ENCODE measurements around the gene HSPA12B.

HSPA12B gene

GRCh38 chr20:3705491-3705969, 27.0 kb upstream of the HSPA12B start:
- no peak for DNase-seq (ENCODE audit: low spot score)

DNA sequence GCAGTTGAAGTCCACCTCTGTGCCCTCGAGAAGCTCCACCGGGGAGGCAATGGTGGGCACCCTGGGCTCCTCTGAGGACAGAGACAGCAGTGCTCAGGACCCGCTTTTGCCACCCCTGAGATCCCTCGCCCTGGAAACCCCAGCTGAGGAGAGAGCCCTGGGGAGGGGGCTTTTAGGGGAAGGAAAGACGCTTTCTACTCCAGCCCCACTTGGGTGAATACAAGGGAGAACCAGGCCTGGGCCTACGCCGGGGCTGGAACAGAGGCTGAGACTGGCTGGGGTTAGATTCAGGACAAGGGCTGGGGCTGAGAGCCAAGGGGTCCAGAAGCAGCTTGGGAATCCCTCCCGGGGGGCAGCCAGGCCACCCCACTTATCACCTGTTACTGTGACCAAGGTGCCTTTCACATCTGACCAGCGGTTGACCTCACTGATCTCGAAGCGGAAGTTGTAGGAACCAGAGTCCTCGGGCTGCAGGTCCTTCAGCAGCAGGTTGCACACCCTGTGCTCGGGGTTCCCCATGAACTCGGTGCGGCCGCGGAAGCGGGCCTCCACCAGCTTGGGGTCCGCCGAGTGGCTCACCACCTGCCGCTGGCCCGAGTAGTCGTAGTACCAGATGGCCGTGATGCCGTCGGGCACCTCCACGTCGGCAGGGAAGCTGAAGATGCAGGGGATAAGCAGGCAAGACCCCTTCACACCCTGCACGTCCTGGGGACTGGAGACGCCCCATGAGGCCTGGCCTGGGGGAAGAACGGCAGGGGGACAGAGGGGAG, 26.3 kb upstream of the HSPA12B start:
- no peak for DNase-seq (ENCODE audit: low spot score)

DNA sequence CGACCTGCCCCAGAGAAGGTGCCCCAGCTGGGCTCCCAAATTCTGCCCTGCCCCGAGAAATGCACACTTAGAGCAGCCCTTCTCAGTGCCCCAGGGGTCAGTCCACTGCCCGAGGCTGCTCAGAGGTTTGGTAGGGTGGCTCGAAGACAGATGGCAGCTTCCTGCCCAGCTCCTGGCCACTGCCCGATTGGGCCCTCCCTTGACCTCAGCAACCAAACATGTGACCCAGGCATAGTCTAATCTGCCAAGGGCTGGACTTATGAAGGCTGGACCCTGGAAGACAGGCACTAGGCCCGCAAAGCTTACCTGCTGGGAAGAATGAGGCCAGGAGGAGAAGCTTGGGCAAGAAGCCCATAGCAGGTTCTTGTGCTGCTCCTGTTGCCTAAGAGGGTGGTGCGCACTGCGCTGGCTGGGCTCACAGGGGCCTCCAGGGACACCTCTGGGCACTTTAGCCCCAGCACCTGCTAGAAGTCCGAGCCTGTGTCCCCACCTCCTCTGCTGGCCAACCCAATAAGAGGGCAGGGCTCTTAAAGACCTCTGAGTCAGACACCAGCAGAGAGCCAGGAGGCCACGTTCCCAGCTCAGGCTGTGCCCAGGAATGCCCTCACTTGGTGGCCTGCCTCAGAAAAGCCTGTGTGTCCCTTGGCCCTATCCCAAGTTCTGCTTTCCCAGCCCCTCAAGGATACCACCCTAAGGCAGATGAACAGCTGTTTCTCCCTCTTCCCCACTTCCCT, 25.5 kb upstream of the HSPA12B start:
- no peak for DNase-seq (ENCODE audit: low spot score)

- no peak for DNase-seq (ENCODE audit: low spot score)
Measured at GRCh38 chr20:3707508-3707899, 25.0 kb upstream of the HSPA12B start.

DNA sequence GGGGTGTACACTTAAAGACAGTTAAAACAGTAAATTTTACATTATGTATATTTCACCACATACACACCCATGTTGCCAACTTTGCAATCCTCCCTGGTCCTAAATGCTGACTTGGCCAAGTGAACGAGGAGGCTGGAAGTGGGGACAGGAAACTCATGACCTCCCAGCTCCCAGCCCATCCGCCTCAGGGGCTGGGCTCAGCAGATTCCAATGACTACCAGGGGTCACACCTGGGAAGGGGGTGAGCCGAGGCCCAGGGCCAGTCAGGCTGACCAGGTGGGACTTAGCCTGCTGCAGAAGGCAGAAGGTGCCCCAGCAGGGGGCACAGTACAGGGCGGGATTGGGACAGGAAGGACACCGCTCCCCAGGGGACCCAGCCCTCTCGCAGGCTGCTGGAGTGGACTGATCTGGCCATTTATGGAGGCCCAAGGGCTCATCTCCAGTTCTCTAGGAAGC, 22.4 kb upstream of the HSPA12B start:
- DNase-seq (ENCODE audit: low spot score), result no peak

GRCh38 chr20:3710703-3711483, 21.6 kb upstream of the HSPA12B start:
- peak; percentile 87 for DNase-seq (ENCODE audit: low spot score)

- no peak for DNase-seq (ENCODE audit: low spot score)
Measured at GRCh38 chr20:3711484-3711941, 21.0 kb upstream of the HSPA12B start.

DNA sequence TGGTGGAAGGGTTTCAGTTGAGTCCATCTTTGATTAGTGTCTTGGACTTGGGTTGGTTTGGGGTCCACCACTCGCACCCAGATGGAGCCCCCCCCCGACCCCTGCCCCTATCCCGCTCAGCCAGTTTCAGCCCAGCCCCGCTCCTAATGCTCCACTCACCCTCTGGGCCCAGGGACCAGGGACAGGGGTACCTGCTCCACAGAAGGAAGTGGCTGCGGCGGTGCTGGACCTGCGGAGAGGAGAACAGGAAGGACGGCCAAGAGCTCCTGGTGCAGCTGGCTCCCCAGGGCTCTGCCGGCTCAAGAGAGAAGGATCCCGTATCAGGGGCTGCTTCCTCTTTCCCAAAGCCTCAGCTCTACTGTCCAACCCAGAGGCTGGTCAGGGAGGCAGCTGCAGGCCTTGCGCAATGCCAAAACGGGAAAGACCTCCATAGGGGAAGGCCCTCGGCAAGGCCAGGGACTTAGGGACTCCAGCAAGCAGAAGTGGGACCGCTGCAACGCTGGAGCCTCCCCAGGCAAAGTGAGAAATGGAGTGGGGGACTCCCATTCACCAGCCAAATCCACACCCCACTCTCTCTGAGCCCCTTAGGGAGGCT, 20.1 kb upstream of the HSPA12B start, which contains the start of gene SIGLEC1:
TSS of gene SIGLEC1 (minus strand) at position 322 of the 595 bp plus-strand sequence. CDS start 5,472 bp downstream, outside the sequence.
- DNase-seq (ENCODE audit: low spot score), result no peak

GRCh38 chr20:3714092-3714491, 18.4 kb upstream of the HSPA12B start:
- no peak for DNase-seq (ENCODE audit: low spot score)

- peak; percentile 39 for DNase-seq (ENCODE audit: low spot score)
Measured at GRCh38 chr20:3716195-3716834, 16.2 kb upstream of the HSPA12B start.

GRCh38 chr20:3719046-3719445, 13.4 kb upstream of the HSPA12B start:
- DNase-seq (ENCODE audit: low spot score), result no peak

DNA sequence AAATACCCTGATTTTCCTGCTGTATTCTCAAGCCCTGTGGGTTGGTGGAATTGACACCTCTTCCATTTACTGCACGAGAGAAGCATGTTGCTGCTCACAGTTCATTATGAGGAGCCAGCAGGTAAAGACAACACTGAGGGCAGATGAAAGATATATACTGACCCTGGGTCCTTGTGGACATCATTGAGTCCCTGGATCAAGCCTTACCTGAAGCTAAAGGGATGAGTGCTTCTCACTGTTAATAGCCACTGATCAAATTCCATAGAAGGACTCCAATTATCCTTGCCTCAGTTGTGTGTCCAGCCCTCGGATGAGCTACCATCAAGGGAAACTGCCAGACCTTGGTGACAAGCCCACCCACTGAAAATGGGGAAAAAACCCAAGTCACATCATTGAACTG, 12.4 kb upstream of the HSPA12B start:
- no peak for DNase-seq (ENCODE audit: low spot score)

DNA sequence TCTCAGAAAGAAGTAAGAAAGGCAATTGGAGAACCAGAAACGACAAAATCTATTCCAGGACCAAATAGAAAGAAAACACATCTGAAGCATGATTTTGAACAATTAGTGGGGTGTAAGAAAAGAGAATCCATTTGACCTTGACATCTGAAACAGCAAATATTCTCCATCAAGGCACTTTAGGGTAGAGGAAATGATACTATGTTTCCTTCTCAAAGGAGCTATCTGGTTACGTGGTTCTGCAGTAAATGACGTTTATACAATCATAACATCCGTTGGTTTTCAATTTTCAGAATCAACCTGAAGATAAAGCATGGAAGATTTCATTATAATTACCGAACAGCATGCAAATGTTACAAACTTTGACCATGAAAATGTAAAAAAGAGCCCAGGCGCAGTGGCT, 11.9 kb upstream of the HSPA12B start:
- DNase-seq (ENCODE audit: low spot score), result no peak

DNA sequence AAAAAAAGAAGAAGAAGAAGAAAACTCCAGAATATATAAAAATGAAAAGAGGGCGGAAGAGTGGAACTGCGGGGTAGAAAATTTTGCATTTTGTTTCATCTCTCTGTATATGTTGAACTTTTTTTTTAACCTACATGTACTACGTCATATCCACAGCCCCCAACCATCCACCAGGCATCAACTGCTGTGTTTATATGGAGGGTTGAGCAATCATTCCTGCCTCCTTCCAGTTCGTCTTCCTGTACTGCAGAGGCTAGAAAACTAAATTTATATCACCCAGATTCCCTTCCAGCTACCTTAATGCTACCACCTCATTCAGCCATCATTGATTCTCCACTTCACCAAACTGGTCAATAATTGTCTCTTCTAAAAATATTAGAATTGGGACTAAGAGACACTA, 10.6 kb upstream of the HSPA12B start:
- DNase-seq (ENCODE audit: low spot score), result no peak

DNA sequence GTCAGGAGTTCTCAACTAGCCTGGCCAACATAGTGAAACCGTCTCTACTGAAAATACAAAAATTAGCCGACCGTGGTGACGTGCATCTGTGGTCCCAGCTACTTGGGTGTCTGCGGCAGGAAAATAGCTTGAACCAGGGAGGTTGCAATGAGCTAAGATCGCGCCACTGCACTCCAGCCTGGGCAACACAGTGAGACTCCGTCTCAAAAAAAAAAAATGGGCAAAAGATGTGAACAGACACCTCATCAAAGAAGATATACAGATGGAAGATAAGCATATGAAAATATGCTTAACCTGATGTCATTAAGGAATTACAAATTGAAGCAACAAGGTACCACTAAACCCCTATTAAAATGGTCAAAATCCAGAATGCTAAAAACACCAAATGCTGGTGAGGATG, 9.2 kb upstream of the HSPA12B start:
- no peak for DNase-seq (ENCODE audit: low spot score)

DNA sequence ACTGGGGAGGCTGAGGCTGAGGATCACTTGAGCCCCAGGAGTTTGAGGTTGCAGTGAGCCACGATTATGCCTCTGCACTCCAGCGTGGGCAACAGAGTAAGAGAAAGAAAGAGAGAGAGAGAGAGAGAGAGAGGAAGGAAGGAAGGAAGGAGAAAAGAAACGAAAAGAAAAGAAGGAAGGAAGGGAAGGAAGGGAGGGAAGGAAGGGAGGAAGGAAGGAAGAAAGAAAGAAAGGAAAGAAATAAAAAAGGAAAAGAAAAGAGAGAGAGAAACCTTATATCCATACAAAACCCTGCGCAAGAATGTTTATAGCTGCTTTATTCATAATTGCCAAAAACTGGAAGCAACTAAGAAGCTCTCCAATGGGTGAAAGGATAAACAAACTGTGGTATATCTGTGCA, 8.1 kb upstream of the HSPA12B start:
- DNase-seq (ENCODE audit: low spot score), result no peak

GRCh38 chr20:3727401-3728021, 5.0 kb upstream of the HSPA12B start:
- DNase-seq (ENCODE audit: low spot score), result no peak

DNA sequence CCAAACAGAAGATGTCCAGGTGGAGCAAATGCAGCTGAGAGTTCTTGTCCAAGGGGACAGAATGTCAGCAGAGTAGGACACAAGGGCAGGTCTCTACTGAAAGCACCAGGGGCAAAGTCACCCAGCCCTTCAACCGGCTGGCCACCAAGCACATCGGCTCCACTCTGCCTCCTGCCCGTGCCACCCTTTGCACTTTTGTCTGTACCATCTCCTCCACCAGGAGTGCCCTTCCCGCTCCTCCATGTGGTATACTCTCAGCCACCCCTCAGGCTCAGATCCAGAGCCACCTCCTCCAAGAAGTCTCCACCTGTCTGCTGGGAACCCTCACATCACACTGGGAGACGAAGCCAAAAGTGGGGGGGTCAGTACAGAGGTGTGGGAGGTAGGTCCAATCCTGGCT, 4.1 kb upstream of the HSPA12B start:
- DNase-seq (ENCODE audit: low spot score), result no peak

DNA sequence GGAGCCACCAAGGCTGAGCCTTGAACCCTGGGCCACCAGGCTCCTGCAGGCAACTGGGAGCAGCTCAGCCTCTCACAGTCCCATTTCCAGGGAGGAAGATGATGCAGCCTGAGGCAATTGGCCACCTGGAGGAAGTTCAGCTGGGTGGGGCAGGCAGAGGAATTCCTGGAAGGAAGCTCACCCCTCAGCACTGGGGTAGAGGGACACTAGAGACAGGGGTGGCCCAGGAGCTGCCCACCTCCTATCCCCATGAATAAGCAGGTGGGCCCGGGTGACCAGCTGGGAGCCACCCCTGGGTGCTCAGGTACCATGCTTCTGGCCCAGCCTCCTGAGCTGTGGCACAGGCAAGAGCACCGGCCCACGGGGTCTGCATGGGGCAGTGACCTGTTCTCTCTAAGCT, 3.6 kb upstream of the HSPA12B start:
- no peak for DNase-seq (ENCODE audit: low spot score)

- no peak for DNase-seq (ENCODE audit: low spot score)
Measured at GRCh38 chr20:3729378-3729777, 3.1 kb upstream of the HSPA12B start.

Measured in germinal center (tissue), 1 donor.